ENCODE measurements around the gene BRD1.

Gene BRD1

GRCh38 chr22:49725516-49725915, 102.2 kb downstream of the BRD1 start:
- DNase-seq = no peak

- peak; percentile 9 to 47 for DNase-seq
Observed at GRCh38 chr22:49724893-49725489, 102.7 kb downstream of the BRD1 start.

- no peak for DNase-seq
Observed at GRCh38 chr22:49724030-49724892, 103.4 kb downstream of the BRD1 start.

GRCh38 chr22:49723478-49724029, 104.1 kb downstream of the BRD1 start:
- no peak for DNase-seq
